GM12874 (cell line): Measurements from ENCODE around the gene SPDYE5.

Source experiments
- CTCF ChIP-seq: IDR thresholded peaks from 2 replicates; pipeline ENCODE4 v1.5.1; 2011; ENCODE audit warnings: low read depth, mild to moderate bottlenecking, control low read depth, low read length, moderate library complexity; ENCODE audit not compliant: insufficient read depth

SPDYE5 gene

DNA sequence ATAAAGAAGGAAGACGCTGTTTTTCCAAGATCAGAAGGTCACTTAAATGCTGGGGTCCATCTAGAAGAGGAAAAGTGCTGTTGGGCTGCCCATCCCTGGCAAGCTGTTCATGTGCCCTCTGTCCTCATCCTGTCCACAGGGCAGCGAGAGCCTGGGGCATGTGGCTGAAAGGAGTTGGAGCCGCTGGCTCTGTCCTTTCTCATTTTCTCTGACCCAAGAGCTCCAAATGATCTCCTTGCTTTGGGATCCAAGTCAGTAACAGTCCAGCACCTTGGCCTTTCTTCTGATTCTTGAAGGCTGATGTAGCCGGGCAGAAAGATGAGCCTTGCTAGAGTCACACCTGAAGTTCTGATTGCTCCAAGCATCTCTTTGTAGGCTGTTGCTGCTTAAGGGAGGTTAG, 44.4 kb downstream of the SPDYE5 start:
- TF ChIP-seq CTCF, result no peak

DNA sequence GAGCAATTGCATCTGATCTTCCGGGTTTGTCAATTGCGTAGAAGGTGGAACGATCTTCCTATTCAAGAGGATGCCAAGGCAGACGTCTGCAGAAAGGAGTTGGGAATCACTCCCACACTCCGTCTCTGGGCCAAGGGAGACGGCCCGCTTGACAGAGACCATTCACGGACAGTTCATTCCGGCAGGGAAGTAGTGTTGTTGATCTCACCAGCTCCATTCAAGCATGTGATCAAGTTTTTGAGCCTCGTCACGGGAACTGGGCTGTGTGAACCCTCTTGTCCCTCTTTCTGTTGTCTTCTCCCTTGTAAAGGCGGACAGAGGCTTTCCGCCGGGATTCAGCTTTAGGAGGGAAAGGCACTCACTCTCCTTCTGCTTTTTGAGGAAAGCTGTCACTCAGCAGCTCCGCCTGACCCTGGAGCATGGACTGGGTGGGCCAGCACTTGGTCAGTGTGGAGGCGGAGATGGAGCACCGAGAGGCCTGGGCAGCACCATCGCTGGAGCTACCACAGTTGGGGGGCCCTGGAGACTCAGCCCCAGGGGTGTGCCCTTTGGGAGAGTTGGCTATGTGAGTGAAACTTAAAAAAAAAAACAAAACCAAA, 44.9 kb downstream of the SPDYE5 start:
- no peak for TF ChIP-seq CTCF

DNA sequence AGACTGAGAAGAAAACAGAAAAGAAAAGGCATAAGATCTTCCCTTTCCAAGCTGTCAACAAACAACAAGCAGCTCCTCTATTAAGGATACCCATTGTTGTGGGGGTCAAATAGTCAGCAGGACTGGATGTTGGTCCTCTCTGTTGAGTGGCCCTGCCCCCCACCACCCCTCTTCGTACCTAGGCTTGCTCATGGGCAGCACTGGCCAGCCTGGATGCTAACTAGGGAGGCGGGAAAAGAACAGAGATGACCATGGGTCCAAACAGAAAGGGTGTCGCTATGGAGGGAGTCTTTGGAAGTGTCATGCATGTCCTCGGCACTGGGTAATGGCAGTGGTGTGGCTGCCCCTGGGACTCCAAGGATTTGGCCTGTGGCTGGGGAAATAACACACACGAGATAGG, 45.6 kb downstream of the SPDYE5 start:
- TF ChIP-seq CTCF, result no peak

DNA sequence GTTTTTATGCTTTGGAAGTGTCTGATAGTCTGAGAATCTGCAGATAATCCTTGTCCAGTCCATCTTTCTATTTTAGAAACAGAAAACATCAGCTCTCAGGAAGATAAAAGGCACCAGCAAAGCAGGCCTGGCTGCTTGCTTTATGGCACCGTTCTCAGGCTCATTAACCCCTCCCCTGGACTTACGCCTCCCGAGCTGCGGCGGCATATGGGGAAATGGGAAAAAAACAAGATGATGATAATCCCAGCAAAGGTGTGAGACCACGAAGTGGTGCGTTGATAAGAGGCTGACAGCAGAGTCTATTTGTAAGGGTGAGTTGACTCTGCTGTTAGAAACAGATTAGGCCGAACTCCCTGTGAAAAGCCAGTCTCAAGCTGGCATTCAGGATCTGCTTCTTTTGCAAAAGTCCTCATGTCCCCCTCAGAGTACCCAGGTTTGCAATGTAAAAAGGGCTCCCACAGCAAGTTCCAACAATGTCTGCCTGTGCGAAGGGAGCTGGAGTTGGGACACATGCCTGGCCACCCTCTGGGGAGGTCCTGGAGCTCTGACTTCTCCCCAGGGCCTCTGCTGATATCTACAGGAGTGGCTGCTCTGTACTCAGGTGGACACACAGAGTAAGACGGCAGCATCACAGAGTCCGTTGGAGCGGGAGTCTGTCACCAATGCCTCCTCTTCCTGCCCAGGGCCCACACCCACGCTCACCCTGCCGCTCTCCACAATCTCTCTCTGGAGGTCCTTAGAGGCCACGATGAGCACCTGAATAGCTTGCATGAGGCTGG, 54.3 kb downstream of the SPDYE5 start:
- TF ChIP-seq CTCF, result no peak
